GM18907 (cell line): Measurements from ENCODE around the gene RPN2.
A peak's percentile ranks its signal among the peaks of the same experiment; 100 is the strongest.

Experiments used
- ATAC-seq: cut with Tn5 transposase; IDR thresholded peaks from one replicate; pipeline ENCODE4 v1.9.1; 2021; ENCODE audit warnings: mild to moderate bottlenecking, moderate library complexity; ENCODE audit not compliant: unreplicated experiment

RPN2 gene

DNA sequence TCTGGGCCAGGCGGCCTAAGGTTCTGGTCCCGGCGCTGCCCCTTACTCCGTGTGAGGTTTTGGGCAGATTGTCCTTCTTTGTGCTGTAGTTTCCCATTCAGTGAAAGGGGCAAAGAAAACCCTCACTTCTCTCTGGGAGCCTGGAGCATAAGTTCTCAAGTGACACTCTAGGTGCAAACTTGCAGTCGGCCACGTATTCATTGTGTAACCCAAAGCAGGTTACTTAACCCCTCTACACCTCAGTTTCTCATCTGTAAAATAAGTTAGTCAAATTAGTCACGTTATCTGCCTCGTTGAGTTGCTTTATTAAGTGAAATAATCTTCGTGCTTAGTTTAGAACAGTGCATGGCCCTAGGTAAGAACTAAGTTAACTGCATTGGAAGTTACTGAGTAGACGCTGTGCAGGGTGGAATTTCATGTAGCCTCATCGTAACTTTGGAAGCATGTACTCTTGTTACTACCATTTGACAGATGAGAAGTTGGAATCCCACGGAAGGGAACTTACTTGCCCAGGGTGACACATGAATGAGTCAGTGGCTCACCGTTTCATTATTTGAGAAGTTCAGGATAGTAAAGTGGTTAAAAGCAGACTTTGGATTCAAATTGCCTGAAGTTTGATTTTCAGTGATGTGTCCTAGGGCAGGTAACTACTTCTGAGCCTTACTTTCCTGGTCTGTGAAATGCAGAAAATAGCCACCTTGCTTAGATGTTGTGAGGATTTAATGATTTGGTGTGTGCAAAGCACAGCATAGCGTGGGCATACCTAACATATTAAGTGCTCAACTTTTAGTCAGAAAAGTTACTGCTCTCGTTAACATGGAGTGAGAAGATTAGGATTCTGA is 774 bp downstream of the RPN2 start:
- no peak for ATAC-seq

DNA sequence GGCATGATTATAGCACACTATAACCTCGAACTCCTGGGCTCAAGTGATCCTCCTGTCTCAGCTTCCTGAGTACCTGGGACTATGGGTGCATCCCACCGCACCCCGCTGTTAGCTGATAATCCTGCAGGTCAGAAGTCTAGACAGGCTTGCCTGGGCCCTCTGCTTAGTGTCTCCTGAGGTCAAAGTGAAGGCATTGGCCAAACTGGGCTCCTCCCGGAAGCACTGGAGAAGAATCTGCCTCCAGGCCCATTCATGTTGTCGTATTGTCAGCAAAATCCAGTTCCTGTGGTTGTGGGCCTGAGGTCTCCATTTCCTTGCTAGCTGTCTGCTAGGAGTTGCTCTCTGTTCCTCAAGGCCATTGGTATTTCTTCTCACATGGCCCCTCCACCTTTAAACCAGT is 6.6 kb downstream of the RPN2 start:
- ATAC-seq = no peak

DNA sequence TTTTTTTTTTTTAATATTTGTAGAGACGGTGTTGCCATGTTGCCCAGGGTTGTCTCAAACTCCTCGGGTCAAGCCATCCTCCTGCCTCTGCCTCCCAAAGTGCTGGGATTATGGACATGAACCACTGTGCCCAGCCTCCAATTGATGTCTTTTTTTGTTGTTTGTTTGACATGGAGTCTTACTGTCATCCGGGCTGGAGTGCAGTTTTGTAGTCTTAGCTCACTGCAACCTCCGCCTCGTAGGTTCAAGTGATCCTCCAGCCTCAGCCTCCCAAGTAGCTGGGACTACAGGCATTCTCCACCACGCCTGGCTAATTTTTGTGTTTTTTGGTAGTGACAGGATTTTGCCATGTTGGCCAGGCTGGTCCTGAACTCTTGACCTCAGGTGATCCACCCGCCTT is 9.7 kb downstream of the RPN2 start:
- no peak for ATAC-seq

DNA sequence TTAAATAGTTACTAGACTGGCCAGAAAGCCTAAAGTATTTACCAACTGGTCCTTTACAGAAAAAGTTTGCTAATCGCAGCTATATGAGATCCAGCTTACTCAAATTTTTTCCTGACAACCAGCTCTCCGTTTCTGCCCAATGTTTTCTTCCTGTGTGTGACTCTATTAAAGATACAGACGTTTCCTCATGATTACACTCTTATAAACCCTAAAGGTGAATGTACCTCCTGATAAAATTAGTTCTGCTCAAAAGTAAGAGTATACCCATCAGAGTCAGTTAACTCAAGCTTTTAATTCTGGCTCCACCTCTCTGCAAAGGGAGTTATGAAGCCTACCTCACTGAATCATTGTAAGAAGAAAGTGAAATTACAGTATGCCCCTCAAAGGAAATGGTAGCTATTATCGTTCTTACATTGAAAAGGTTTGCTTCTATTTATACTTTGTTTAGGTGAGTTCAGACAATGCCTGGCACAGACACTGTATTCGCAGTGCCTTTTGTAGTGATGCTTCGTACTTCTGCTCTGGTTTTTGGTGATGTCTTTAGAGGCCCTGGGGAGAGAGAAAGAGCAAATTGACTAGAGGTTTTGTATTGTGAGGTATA is 10.4 kb downstream of the RPN2 start:
- ATAC-seq = no peak

DNA sequence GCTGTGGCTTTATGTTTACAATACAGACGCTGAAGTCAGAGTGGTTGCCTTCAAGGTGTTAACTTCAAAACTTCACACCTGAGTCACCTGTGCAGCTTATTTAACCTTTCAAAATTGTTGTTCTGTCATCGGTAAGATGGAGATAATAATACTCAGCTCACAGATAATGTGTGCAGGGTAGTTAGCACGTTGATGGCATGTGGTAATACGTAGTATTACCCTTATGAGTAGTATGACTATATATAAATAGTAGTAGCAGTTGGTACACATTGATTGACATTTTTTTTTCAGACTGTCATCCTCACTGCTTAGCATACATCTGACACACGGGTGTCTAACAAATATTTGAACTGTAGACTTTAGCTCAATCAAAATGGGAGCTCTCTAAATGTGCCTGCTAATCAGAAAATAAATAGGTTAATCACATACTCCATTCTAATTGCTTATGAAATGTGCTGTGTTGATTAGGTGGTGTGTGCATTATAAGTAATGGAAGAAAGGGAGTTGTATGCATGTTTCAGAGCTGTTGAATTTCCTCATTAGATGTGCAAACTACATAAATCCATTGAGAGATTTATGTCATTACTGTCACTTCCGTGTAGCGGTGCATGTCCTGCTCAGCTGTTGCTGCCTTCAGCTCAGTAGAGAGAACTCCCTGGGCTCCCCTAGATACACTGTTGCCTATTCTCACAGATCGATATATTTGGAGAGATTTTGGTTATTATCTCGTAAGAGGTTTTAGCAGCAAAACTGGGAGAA is 11.4 kb downstream of the RPN2 start:
- ATAC-seq = no peak

DNA sequence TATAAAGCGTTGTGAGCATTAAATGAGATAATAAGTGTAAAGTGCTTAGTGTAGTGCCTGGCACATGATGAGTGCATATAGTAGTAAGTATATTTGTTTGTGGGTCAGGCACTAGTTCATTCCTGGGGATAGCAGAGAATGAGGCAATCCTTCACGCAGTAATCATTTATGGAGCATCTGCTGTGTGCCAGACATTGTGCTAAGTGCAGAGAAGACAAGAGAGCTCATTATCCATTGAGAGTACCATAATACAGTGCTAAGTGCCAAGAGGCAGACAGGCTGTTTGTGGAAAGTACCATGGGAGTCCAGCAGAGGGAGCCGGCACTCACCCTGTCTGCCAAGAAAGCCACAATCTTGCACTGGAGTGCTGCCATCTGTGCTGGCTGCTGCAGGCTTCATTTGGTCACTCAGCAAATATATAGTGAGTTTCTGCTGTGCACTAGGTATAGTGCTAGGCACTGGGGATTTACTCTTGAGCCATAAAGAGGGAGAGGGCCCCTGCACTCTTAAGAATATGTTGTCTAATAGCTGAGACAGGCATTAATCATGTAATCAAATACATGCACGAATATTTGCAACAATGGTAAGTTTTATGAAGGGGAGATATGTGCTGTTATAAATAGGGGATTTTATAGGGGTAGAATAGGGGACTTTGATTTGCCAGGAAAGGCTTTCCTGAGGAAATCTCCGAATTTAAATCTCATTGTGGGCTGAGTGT is 13.2 kb downstream of the RPN2 start:
- peak; percentile 71 for ATAC-seq

DNA sequence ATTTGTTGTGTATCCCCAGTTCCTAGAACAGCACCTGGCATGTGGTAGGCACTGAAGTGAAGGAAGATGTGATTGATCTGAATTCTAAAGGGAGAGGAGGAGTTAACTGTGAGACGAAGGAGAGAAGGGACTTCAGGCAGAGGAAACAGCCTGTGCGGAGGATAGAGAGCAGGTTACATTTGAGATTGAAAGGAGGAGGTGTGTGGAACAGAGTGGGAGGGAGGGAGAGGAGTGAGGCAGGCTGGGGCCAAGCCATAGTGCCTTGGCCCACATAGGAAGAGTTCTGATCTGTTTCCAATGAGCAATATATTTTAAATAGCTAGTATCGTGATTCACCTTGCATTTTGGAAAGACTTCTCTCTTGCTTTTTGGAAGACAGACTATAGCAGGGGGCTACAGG is 14.1 kb downstream of the RPN2 start:
- ATAC-seq = no peak

DNA sequence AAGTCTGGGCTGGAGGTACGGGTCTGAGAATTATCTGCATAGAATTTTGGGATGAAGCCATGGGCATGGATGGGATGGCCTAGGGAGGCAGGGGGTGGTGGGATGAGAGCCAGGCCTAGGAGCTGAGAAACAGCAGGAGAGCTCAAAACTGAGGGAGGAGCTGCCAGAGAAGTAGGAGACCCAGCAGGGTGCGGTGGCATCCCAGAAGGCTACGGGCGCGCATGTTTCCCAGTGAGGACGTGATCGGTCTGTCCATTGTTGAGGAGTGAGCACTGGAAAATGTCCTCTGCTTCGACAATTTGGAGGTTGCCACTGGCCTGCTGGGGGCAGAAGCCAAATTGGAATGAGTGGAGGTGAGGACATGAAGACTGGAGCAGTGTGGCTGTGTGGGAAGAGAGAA is 14.7 kb downstream of the RPN2 start:
- no peak for ATAC-seq

DNA sequence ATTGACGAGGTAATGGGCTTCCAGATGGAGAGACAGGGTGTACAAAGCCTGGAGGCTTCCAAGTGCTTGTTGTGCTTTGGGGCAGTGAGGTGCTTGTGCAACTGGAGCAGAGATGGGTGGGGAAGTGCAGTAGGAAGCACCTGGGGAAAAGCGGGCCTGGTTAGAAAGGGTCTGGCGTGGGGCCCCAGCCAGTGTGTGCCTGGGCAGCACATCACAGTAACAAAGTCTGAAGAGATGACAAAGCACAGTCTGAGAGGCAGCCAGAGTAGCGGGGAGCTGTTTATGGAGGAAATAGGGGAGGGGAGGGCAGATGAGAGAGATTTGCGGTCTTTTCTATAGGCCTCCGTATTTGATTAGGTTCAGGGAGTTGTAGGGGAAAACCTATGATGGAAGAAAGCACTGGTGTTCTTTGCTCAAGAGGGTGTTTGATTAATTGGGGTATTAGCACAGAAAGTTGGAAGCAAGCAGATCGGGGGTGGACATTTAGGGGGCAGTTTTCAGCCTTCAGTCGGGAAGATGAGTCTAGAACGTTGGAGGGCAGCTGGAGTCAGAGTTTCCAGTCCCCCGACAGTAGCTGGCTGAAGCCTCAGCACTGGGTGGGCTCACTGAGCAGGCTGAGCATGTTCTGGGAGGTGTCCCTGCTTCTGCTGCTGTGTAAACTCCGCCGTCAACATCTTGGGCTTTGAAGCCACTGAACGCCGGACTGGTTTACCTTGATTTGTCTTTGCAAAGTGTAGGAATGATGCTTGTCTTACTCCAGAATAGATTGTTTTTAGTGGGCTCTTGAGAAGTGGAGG is 15.7 kb downstream of the RPN2 start:
- ATAC-seq = no peak

DNA sequence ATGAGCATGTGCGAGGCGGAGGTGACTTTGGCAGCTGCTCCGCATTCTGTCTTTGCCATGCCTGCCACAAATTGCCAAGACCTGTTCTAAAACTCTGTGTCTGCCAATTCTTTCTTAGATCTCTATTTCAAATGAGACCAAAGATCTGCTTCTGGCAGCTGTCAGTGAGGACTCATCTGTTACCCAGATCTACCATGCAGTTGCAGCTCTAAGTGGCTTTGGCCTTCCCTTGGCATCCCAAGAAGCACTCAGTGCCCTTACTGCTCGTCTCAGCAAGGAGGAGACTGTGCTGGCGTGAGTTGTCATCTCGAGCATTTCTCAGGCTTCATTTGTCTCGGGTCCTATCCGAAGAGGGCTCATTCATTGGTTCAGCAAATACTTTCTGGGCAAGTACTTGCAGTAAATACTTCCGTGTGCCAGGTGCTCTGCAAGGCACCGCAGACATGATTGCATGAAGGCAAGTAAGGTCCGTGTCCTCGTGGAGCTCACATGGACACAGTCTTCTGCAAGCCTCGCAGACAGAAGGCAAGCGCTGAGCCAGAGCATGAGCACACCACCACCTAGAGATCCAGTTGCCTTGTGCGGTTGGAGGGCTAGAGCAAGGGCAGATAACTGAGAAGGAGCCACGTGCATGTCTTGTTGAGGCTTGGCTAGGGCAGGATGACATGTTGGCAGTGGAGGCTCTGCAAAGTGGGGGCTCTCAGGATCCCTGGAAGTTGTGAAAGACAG is 20.0 kb downstream of the RPN2 start:
- no peak for ATAC-seq

DNA sequence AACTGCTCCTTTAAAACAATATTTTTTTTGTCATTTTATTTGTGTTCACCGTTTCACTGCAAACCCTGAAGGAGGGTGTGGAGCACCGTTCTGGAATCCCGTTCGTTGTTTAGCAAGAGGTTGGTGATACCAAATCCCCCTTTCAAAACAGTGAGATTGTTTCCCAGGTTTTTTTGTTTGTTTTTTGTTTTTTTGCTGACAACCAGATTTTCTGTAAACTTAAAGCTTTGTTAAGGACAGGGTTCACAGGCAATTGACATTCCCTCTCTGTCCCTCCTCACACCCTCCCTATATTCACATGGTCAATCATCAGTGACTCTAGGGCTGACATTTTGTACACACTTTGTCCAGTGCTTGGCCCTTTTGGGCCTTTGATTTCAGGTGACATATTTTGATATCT is 21.2 kb downstream of the RPN2 start:
- no peak for ATAC-seq

DNA sequence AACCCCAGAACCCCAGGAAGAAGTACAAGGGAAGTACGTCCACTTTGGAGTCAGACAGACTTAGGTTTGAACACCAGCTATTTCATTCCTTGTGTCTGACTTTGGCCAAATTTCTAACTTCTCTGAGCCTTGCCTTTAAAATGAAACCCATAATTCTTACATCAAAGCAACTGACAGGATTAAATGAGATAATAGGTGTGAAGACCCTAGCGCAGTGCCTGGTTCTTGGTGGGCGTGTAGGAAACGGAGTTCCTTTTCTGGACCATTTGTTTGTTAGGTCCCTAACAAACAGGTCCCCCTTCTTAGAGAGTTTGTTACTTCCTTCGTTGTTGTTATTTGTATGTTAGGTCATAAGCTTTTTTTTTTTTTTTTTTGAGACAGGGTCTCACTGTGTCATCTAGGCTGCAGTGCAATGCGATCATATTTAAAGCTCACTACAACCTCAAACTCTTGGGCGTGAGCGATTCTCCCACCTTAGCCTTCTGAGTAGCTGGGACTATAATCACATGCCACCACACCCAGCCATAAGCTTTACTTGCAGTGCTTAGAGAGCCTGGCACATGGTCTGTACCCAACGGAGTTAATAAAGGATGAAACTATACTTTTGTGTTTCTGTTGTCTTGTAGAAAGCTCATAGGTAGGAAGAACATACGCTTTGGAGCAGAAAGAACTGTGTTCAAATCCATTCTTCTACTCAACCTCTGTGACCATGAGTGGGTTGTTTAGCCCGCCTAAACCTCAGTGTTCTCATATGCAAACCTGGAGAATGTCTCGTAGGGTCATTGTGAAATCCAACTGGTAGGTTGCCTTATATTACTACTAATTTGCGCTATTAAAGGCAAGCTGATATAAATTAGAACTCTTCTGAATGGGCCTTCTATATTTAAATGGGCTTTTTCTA is 22.0 kb downstream of the RPN2 start:
- no peak for ATAC-seq

DNA sequence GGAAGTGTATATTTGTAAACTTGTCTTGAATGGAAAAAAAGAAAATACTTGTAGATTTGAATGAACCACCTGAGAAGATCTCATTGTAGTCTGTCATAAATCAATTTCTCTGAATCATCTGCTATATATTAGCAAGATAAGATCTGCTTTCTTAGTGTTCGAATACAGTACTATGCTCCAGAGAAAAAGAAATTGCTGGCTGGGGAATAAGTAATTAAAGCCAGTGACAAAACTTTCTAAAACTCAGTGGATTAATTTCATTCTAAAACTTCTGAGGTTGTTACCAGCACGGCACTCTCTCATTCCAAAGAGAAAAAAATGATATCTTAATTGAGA is 22.7 kb downstream of the RPN2 start:
- ATAC-seq = no peak

DNA sequence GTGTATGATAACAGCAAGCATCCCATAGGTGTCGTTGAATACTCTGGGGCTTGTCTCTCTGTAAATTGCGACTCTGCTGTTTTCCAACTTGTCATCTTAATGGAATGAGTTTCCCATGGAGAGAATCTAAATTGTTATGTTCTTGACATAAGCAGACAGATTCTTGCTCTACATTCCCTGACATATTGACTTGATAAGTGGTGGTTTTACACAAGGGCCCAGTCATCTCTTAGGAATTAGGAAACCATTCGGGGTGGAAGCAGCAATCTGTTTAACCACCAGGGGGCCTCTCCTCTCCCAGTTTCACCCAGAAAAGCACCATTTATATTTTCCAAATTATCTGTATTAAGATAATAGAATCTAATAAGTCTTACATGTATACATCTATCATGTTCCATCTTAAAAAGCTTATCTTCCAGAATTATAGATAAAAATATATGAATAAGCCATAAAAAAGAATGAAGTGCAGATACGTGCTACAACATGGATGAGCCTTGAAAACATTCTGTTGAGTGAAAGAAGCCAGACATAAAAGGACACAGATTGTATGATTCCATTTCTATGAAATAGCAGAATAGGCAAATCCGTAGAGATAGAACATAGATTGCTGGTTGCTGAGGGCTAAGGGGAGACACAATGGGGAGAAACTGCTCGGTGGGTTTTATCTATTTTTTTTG is 23.3 kb downstream of the RPN2 start:
- no peak for ATAC-seq

DNA sequence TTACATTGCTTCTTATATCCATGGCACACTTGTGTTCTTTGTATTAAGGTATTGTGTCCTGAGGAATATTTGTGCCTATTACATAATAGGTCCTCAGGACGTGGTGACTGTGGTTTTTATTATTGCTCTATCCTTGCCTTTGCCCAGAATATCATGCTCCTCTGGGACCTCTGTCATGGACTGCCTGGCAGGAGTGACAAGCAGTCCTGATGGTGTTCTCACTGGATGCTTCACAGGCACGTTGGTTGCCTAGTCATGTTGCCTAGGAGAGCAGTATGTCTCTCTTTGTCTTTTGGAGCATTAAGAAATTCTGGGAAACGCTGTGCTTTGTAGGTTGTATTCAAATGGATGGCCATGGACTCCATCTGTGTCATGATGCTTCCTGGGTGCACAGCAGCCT is 24.9 kb downstream of the RPN2 start:
- no peak for ATAC-seq

DNA sequence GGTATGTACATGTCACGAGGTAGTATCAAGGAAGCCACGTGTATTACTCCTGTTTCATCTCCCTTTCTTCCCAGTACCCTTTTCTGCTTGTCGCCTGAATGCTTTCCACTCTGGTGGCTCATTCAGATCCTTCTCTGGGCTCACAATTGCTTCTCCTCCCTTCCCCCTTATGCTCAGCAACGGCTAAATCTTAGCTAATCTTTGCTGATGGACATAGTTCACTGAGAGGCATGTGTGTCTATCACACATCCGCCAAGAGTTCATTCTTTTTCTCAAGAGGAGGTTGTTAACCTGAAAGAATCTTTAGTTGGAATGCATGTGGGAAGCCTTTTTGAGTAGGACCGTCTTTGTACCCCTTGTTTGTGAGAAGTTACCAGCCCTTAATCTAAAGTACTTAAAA is 26.0 kb downstream of the RPN2 start:
- no peak for ATAC-seq

DNA sequence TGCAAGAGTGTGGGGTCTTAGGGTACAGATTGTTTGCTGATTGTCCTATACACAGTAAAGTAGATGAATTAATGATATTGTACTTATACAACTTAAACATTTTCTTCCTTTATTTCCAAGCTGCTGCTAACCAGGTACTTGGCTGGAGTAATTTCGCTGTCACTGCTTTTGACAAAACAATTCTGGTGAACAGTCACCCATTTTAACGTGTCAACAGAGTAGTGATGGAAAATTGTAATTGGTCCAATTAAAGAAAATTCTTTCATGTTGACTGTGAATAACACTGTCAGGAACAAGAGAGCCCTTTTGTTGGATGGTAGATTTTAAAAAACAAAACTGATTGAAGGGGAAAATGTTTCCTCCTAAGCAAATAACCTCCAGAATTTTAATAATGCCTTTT is 26.7 kb downstream of the RPN2 start:
- no peak for ATAC-seq

DNA sequence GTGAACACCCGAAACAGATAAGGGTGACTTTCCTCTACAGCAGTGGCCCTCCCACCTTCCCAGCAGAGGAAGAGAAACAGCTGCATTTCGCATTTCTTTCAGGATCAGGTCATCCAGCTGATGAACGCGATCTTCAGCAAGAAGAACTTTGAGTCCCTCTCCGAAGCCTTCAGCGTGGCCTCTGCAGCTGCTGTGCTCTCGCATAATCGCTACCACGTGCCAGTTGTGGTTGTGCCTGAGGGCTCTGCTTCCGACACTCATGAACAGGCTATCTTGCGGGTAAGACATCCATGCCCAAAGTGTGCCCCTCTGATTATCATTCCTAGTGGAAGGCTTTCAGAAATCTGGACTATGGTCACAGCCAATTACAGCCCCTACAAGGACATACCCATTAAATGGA is 28.0 kb downstream of the RPN2 start:
- ATAC-seq = no peak
